ENCODE measurements around the gene CCDC27.

Gene CCDC27

DNA sequence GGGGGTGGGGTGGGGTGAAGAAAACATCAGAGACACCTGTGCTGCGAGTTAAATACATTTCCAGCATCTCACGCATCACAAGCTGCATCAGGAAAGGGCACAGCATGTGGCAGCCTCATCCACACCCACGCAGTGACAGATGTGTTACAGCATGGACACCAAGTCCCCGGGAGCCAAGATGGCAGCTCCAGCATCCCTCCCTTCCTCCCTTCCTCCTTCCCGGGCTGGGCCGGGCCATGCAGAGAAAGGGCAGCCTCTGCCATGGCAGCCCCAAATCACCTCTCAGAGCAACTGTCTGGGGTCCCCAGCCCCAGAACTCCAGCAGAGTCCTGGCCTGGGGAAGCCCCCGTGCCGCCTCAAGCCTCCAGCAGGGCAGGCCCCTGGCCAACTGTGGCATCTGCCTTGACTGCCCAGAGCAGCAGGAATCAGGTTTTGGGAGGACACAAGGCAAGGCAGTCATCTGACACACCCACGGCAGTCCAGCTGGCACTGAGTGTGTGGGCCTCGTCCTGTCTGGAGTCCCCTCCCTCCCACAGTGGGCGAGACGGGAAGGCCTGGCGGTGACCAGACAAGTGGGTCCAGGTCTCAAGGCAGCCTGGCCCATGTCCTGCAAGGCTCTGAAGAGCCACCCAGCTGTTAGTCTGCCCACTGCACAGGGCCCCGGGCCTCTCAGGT lies 26.5 kb downstream of the CCDC27 start:
- DNase-seq: no peak

- no peak for DNase-seq
Observed at GRCh38 chr1:3779265-3779911, 27.1 kb downstream of the CCDC27 start.

DNA sequence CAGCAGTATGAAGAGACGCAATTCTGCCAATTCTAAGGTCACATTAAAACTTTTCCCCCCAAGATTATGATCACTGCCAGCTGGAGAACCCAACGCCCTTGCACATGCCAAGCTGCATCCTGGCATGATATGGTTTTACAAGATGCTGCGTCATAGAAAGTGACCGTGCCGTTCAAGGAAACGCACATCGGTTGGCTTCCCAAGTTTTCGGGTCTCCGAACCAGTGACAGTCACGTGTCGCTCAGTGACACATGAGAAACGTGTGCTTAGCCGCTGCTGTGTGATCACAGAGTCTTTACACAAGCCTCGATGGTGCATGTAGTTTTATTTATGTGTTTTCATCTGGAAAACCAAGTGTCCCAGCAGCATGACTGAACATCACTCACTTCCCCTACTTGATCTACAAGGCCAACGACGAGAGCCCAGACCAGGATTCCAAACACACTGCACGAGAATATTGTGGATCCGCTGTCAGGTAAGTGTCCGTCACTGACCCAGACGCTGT lies 27.7 kb downstream of the CCDC27 start:
- DNase-seq: no peak

DNA sequence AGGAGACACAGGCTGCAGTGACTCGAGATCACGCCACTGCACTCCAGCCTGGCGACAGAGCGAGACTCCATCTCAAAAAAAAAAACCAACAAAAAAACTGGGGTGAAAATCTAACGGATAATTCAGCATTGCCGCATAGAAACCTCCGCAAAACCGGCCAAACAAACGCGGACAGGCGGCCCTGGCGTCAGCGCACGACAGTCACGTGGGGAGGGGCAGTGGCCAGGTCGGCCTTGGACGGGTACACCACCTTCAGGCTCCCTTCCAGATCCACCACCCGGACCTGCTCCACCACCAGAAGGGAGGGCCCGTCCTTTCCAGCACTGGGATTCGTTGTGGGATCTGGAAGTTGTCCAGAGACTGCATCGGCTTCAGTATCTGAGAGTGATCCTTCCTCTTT lies 28.7 kb downstream of the CCDC27 start:
- DNase-seq: no peak

DNA sequence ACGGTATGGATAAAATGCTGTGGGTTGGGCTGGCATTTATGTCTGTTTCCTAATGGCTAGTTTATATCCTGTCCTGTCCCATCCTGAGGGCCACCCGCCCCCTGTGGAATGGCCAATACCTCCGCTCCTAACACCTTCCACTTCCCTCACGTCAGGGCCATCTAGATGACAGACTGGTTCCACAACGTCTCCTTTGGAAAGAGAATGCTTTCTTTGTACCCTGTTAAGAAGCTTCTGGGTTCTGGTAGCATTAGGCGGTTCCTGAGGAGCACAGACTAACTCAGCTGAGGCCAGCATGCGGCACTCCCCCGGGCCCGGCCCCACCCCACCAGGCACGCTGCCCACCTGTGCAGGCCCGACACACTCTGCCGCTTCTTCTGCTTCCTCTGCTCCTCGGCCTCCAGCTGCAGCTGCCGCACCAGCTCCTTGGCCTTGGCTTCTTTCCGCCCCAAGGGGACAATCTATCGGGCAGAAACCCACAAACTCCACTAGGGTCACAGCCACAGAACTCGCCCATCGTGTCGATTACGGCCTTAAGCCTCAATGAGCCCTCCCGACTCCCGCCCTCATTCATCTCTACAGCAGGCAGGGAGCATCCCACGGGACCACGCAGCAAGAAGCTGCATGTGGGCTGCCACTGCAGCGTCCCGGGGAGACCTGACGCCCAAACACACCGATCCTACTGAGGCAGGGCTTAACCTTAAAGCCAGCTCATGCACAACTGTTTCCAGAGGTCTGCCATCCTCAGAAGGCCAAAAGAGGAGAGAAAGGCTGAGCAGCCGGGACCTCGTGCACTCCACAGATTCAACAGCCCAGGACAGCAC lies 31.6 kb downstream of the CCDC27 start:
- no peak for DNase-seq

GRCh38 chr1:3785045-3785444 lies 32.8 kb downstream of the CCDC27 start:
- DNase-seq: no peak

DNA sequence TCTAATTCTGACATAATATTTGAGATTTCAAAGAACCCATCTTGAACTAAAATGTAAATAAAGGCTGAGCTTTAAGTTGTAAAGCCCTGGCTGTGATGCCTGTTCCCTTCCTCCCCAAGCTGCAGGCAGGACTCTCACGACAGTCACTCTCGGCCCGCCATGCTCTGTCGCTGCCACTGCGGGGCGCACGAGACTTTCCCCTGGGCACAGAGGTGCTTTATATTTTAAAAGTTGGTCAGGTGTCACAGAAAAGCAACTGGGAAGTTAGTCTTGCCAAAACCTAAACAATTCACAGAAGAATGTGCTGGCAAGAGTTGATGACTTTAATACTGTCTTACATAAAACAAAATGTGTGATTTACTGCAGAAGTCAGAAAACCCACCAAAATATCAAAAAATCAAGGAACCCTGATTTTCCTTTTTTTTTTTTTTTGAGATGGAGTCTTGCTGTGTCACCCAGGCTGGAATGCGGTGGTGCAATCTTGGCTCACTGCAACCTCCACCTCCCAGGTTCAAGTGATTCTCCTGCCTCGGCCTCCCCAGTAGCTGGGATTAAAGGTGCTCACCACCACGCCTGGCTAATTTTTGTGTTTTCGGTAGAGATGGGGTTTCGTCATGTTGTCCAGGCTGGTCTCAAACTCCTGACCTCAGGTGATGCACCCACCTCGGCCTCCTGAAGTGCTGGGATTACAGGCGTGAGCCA lies 33.4 kb downstream of the CCDC27 start:
- no peak for DNase-seq

DNA sequence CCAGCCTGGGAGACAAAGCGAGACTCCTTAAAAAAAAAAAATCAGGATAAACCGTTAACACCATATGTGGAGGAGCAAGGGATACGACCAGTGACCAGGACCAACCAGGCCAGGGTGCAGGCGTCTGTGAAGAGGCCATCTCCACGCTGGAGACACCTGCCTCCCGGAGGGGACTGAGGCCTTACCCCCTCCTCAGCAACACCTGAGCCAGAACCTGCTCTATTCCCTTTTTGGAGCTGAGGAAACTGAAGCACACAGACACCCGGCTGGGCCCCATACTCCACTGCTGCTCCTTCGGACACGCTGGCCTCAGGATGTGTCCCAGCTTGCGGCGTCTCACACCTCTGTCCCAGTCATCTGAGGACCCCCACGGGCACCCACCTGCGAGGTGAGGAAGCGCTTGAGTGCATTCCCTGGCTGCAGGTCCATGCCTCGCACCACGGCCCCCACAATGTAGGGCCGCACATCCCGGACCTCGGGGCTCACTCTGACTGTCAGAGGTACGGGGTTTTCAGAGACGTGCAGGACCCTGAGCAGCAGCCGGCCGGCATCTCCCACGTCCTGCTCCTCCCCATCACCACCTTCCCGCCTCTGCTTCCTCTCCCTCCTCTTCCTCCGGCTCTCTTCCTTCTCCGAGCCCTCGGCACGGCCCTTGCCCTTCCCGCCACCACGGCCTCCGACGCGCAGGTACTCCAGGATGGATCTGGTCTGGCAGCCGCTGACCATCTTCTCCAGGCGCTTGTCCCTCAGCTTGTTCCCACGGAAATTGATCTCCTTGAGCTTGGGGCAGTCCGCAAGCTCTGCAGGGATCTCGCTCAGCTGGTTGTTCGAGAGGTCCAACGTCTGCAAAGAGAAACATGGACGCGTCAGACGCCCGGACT lies 34.5 kb downstream of the CCDC27 start:
- no peak for DNase-seq

GRCh38 chr1:3787349-3787715 lies 35.1 kb downstream of the CCDC27 start:
- DNase-seq: no peak

GRCh38 chr1:3787745-3788605 lies 35.7 kb downstream of the CCDC27 start:
- DNase-seq: no peak

- no peak for DNase-seq
Observed at GRCh38 chr1:3788756-3789420, 36.6 kb downstream of the CCDC27 start.

DNA sequence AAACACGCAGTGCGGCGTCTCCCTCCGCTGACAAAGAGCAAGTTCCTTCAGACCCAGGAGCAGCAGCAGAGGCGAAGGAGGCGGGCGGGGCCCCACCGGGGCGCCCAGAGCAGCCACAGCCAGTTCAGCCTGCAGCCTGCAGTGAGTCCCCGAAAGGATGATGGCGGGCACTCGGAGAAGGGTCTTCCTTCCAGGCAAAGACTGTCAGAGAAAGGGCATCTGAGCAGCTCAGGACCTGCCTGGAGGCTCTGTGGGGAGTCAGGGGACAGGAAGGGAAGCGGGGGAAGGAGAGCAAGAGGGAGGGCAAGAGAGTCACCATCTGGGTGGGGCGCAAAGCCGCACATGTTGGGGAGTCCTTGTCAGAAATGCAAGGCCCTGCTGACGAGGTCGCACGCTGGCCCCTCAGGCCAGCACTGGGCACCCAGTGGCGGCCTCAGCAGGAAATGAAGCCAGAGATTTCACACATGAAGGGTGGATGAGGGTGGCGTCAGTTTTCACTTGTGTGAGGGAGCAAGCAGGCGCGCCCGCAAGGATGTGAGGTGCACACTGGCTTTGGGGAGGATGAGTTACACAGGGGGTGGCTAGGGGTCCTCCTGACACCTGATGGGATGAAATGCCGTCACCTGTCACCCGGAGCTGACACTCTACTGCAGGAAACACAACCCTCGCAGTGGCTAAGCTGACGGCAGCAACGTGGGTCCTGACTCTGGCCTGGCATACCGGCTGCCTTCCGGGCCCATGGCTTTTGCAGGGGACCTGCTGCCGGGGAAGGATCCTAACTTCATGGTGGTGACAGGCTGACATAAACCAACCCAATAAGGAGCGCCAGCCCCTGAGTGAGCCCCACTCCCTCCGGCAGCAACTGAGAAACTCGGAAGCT lies 37.4 kb downstream of the CCDC27 start:
- DNase-seq: no peak

- DNase-seq: no peak
Observed at GRCh38 chr1:3790500-3790923, 38.3 kb downstream of the CCDC27 start.

DNA sequence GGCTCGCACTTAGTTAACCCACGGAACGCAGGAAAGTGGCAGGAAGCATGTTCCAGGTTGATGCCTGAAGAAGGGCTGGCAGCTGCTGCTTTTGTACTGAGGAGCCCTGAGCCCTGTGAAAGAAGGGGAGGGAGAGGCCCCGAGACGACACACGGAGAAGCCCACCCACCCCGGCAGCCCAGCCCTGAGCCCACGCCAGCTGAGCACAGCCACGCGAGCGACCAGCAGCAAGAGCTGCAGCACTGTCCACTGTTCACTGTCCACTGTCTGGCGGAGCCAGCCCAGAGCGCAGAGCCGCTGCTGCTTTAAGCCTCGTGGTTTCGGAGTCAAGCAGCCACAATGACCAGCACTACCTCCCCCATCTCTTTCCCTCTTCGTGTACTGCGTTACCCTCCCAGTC lies 38.7 kb downstream of the CCDC27 start:
- DNase-seq: no peak

GRCh38 chr1:3795453-3796214 lies 43.4 kb downstream of the CCDC27 start:
- DNase-seq: no peak

GRCh38 chr1:3796215-3797061 lies 44.2 kb downstream of the CCDC27 start, which contains the start of gene LRRC47:
TSS of gene LRRC47 (minus strand) at chr1:3796498. CDS start at chr1:3796476, 22 bp downstream.
- peak; percentile 73 for DNase-seq

GRCh38 chr1:3799976-3800685 lies 47.9 kb downstream of the CCDC27 start:
- peak; percentile 72 for DNase-seq

All from SHP77 treated with DMSO at 0.1 percent for 48 hours (cell line).